Keratinocyte (primary cell): Measurements from ENCODE around the gene MIS12.

Experiments used
- EZH2 ChIP-seq: IDR thresholded peaks from one replicate; pipeline ENCODE4 v1.6.1; 2012; ENCODE audit warnings: inconsistent platforms, mild to moderate bottlenecking, low read length, moderate library complexity
- TF ChIP-seq, protein P1 (sequence below), 3 experiments: IDR thresholded peaks in 1 of 3; conservative IDR thresholded peaks in 1 of 3; optimal IDR thresholded peaks in 1 of 3; 2 replicates in 2 of 3; 3 replicates in 1 of 3; pipeline versions ENCODE3 to v1.5.1; 2011; ENCODE audit warnings: low read length in 3 of 3, mild to moderate bottlenecking in 3 of 3, moderate library complexity in 2 of 3, control low read depth in 1 of 3, inconsistent platforms in 1 of 3; ENCODE audit not compliant: insufficient read depth in 2 of 3; ENCODE audit errors: extremely low read depth in 1 of 3

DNA sequence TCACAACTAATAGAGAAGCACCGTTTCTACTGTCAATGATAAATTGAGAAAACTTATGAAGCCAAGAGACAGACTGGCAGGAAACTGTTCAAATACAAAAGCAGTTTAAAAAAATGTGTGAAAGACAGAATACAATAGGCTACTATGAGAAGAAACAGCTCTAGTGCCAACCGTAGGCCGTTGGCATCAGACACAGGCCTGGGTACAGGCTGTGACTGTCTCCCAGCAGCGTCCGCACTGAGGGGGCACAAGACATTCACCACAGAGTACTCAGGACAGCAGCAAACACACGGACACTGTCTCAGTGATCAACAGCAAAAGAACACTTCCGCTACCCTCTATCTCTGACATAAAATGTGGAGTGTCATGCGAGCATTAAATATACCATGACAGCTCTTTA lies 39.6 kb upstream of the MIS12 start:
- TF ChIP-seq, protein P1, sequence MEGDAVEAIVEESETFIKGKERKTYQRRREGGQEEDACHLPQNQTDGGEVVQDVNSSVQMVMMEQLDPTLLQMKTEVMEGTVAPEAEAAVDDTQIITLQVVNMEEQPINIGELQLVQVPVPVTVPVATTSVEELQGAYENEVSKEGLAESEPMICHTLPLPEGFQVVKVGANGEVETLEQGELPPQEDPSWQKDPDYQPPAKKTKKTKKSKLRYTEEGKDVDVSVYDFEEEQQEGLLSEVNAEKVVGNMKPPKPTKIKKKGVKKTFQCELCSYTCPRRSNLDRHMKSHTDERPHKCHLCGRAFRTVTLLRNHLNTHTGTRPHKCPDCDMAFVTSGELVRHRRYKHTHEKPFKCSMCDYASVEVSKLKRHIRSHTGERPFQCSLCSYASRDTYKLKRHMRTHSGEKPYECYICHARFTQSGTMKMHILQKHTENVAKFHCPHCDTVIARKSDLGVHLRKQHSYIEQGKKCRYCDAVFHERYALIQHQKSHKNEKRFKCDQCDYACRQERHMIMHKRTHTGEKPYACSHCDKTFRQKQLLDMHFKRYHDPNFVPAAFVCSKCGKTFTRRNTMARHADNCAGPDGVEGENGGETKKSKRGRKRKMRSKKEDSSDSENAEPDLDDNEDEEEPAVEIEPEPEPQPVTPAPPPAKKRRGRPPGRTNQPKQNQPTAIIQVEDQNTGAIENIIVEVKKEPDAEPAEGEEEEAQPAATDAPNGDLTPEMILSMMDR (optimal IDR thresholded peaks at IDR 0.05 in 1 of 3, IDR thresholded peaks at IDR 0.05 in 1 of 3, conservative IDR thresholded peaks at IDR 0.05 in 1 of 3; ENCODE audit: extremely low read depth in 1 of 3, insufficient read depth in 2 of 3, low read length in 3 of 3), result no peak
- TF ChIP-seq EZH2, result no peak
